Endothelial cell of umbilical vein (primary cell): ENCODE measurements around the gene FSTL4. TPM values are rescaled to one million over a fixed set of nuclear protein-coding genes. Genes with fewer than 3 reads are reported as not detected.

Experiments used
- BruUV-seq: library from RNA; stranded (reverse); fragments of 400-500 nt; replicated peaks from 2 replicates; lab custom pipeline; 2021; lab: Mats Ljungman, UMichigan
- CTCF ChIA-PET: fragments of 300-600, 350-600 bp; sonication (Branson Sonifier 250); formaldehyde crosslinking; loops from one replicate; lab custom pipeline; 2021; ENCODE audit warnings: antibody characterized with exemption, inconsistent platforms; lab: Charles Lee
- POLR2A ChIA-PET: fragments of 300-600, 350-600 bp; sonication (Branson Sonifier 250); formaldehyde crosslinking; loops from one replicate; lab custom pipeline; 2021; ENCODE audit warnings: antibody characterized with exemption, inconsistent platforms; lab: Charles Lee
- DNase-seq: peaks from one replicate; pipeline ENCODE4 v3.0.0-alpha.2; 2011; ENCODE audit warnings: low read depth, low spot score
- FAIRE-seq: peaks from 2 replicates; lab custom pipeline; 2011; peaks lifted over from hg19 to GRCh38; lab: Jason Lieb, UNC
- H2AFZ ChIP-seq: 2 replicates; pipeline ENCODE4 v1.6.0; 2012; ENCODE audit warnings: low read depth, low read length, control low read depth, inconsistent platforms
- H3K27ac ChIP-seq: 2 replicates; pipeline ENCODE4 v1.5.1; 2011; ENCODE audit warnings: low read depth, mild to moderate bottlenecking, control low read depth, low read length, moderate library complexity; ENCODE audit not compliant: insufficient read depth
- H3K27me3 ChIP-seq, 2 experiments: 2 replicates each; pipeline versions ENCODE4 v1.6.0 to v1.6.1; 2011; ENCODE audit warnings: low read length in 2 of 2, mixed read lengths in 1 of 2; ENCODE audit not compliant: control insufficient read depth in 2 of 2, insufficient read depth in 2 of 2
- H3K36me3 ChIP-seq, 2 experiments: 2 replicates in 1 of 2; 3 replicates in 1 of 2; pipeline ENCODE4 v1.5.1; 2011; ENCODE audit warnings: low read length in 2 of 2, mild to moderate bottlenecking in 1 of 2, moderate library complexity in 1 of 2; ENCODE audit not compliant: control insufficient read depth in 2 of 2, insufficient read depth in 2 of 2; ENCODE audit errors: extremely low read depth in 1 of 2
- H3K4me1 ChIP-seq: 3 replicates; pipeline ENCODE4 v1.5.1; 2011; ENCODE audit warnings: mild to moderate bottlenecking, low read length; ENCODE audit not compliant: control insufficient read depth, insufficient read depth; ENCODE audit errors: extremely low read depth
- H3K4me2 ChIP-seq: 2 replicates; pipeline ENCODE4 v1.6.1; 2011; ENCODE audit warnings: low read length, control low read depth, mixed read lengths; ENCODE audit not compliant: insufficient read depth
- H3K4me3 ChIP-seq, 3 experiments: fragments of 200-600 bp in 1 of 3; sonication (generic), shearing (Covaris generic) in 1 of 3; replicated peaks in 1 of 3; 2 replicates each; pipeline ENCODE4 v1.5.1; 2011 to 2016; ENCODE audit warnings: control low read depth in 3 of 3, low read length in 3 of 3, mild to moderate bottlenecking in 2 of 3, inconsistent platforms in 1 of 3, low read depth in 1 of 3, moderate library complexity in 1 of 3; ENCODE audit not compliant: insufficient read depth in 1 of 3
- H3K79me2 ChIP-seq: 2 replicates; pipeline ENCODE4 v1.6.0; 2012; ENCODE audit warnings: low read length, inconsistent platforms; ENCODE audit not compliant: control insufficient read depth, insufficient read depth
- H3K9ac ChIP-seq: replicated peaks from 2 replicates; pipeline ENCODE3; 2011; ENCODE audit warnings: low read length, control low read depth; ENCODE audit not compliant: insufficient read depth; ENCODE audit errors: extremely low read depth
- H3K9me1 ChIP-seq: replicated peaks from 3 replicates; pipeline ENCODE4 v1.6.0; 2011; ENCODE audit warnings: mild to moderate bottlenecking, low read length; ENCODE audit not compliant: control insufficient read depth, insufficient read depth; ENCODE audit errors: extremely low read depth
- H3K9me3 ChIP-seq: replicated peaks from 2 replicates; pipeline ENCODE4 v1.5.1; 2012; ENCODE audit warnings: low read length, inconsistent platforms; ENCODE audit not compliant: control insufficient read depth, insufficient read depth
- H4K20me1 ChIP-seq: replicated peaks from 2 replicates; pipeline ENCODE3; 2011; ENCODE audit warnings: mild to moderate bottlenecking, low read length; ENCODE audit not compliant: control insufficient read depth, insufficient read depth; ENCODE audit errors: extremely low read depth
- EZH2 ChIP-seq: IDR thresholded peaks from 2 replicates; pipeline ENCODE4 v1.6.1; 2012; ENCODE audit warnings: borderline replicate concordance, low read depth, mild to moderate bottlenecking, moderate library complexity, low read length, inconsistent platforms; ENCODE audit not compliant: severe bottlenecking
- FOS ChIP-seq: IDR thresholded peaks from 2 replicates; pipeline ENCODE4 v1.6.1; 2011; ENCODE audit warnings: mild to moderate bottlenecking, low read length, moderate library complexity, borderline replicate concordance; ENCODE audit not compliant: insufficient read depth
- GATA2 ChIP-seq: IDR thresholded peaks from 2 replicates; pipeline ENCODE4 v1.7.0; 2011; ENCODE audit warnings: low read depth, mild to moderate bottlenecking, moderate library complexity, mixed read lengths, low read length; ENCODE audit not compliant: insufficient read length, insufficient read depth
- JUN ChIP-seq: IDR thresholded peaks from 2 replicates; pipeline ENCODE4 v1.6.1; 2011; ENCODE audit warnings: borderline replicate concordance, low read depth; ENCODE audit not compliant: insufficient read length, insufficient read depth
- MYC ChIP-seq: IDR thresholded peaks from one replicate; pipeline ENCODE4 v1.6.1; 2011; ENCODE audit warnings: mild to moderate bottlenecking, low read depth, low read length
- POLR2A ChIP-seq: IDR thresholded peaks from 2 replicates; pipeline ENCODE4 v1.6.1; 2012; ENCODE audit warnings: low read depth, mild to moderate bottlenecking, control low read depth, low read length
- POLR2AphosphoS5 ChIP-seq: IDR thresholded peaks from 2 replicates; pipeline ENCODE4 v1.6.1; 2012; ENCODE audit warnings: low read depth, mild to moderate bottlenecking, control low read depth, low read length, moderate library complexity; ENCODE audit not compliant: insufficient read depth
- dilution Hi-C: fragments of 300-500 bp; cut with MboI; formaldehyde crosslinking; loops from one replicate; pipeline ENCODE4 v1.15.0; 2019; ENCODE audit warnings: low sequenced_read_pairs; ENCODE audit not compliant: extremely low pct_ligation_motif_present
- intact Hi-C: fragments of 100-400 bp; cut with micrococcal nuclease; formaldehyde crosslinking; loops from one replicate; pipeline ENCODE4 v1.10.0; 2022
- polyA plus RNA-seq, 4 experiments: library from polyadenylated mRNA; depleted of rRNA in 3 of 4; stranded (reverse) in 3 of 4; unstranded in 1 of 4; fragments of >200 nt; gene quantifications; 2 replicates each; pipeline versions ENCODE4 v1.2.1 to v1.2.3, GENCODE V29; 2011 to 2012; ENCODE audit warnings: missing spikeins in 1 of 4
- total RNA-seq: library from RNA; stranded (reverse); gene quantifications from 2 replicates; pipeline ENCODE4 v1.2.3, GENCODE V29; 2021
- TF ChIP-seq, protein P1 (sequence below): IDR thresholded peaks from 2 replicates; pipeline ENCODE4 v1.6.1; 2011; ENCODE audit not compliant: insufficient read depth, insufficient read length
- TF ChIP-seq, protein P2 (sequence below), 2 donors: IDR thresholded peaks; 1 replicate in 1 of 2; 2 replicates in 1 of 2; pipeline ENCODE4 v1.5.1; 2011; ENCODE audit warnings: low read length in 2 of 2, mild to moderate bottlenecking in 2 of 2, moderate library complexity in 2 of 2, control low read depth in 1 of 2, inconsistent platforms in 1 of 2, low read depth in 1 of 2; ENCODE audit not compliant: insufficient read depth in 1 of 2; ENCODE audit errors: extremely low read depth in 1 of 2

Gene FSTL4
- total and polyA plus RNA-seq, 2 donors (not counting 3 experiments of a cell fraction or from before 2014, with no cell fraction given) = 0.18 TPM; not detected in 1

DNA sequence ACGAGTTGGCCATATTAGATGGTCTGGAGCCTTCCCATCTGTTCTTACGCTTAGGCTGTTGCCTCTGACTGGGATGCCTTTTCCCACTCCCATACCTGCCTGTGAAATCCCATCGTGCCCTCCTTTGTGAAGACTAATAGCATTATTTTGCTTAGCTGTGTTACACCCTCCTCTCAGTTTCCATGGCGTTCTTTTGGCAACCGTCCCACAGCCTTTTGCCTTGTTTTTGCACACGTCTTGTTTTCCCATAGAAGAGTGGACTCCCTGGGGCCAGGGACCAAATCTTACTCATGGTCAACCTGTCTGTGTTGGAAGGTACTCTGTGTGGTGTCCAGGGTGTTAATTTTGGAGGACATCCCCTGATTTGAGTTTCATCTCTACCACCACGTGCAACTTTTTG, 318.4 kb downstream of the FSTL4 start:
- Histone ChIP-seq H3K9ac (no peak overlapping the region), H3K36me3 (no peaks in the 10 kb centered on the region), H3K4me2 (no peak overlapping the region), H3K4me3 (no peak overlapping the region), H3K9me1 (no peaks in the 10 kb centered on the region), H3K4me1 (no peaks in the 10 kb centered on the region), H2AFZ (no peak overlapping the region), H3K27me3 (no peaks in the 10 kb centered on the region), H3K27ac (no peak overlapping the region), H3K79me2 (no peaks in the 10 kb centered on the region), H3K9me3 (no peaks in the 10 kb centered on the region), H4K20me1 (no peaks in the 10 kb centered on the region)
- TF ChIP-seq JUN = no peak
- TF ChIP-seq, protein P1, sequence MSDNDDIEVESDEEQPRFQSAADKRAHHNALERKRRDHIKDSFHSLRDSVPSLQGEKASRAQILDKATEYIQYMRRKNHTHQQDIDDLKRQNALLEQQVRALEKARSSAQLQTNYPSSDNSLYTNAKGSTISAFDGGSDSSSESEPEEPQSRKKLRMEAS = no peak
- no peak for TF ChIP-seq POLR2AphosphoS5
- FAIRE-seq (no peak), DNase-seq (no peak)
- CTCF ChIA-PET = no interaction called here
- POLR2A ChIA-PET = no interaction called here
- no TSS peak for BruUV-seq
- dilution Hi-C loops (no loop called here), intact Hi-C loops (no loop called here)

DNA sequence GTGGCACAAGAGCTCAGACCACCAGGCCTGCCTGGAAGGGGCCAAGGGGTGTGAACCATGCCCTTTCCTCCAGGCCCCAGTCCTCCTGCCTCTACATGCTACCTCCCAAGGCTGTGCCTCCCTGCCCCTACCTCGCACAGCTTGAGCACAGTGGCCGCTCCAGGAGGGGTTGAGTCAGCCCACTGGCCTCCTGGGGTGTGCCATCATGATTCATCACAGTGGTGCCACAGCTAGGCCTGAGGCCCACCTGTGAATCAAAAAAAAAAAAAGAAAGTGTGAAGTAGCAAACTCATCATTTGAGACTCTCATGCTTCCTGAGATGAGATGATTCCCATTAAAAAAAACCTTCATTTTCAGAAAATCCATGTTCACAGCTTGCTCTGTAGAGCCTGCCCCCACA, 320.0 kb downstream of the FSTL4 start:
- intact Hi-C loops (no loop called here), dilution Hi-C loops (no loop called here)
- H3K4me3 ChIP-seq = no peak overlapping the region
- H3K9me3 ChIP-seq = no peaks in the 10 kb centered on the region
- H3K9ac ChIP-seq = no peak overlapping the region
- H3K27ac ChIP-seq = no peak overlapping the region
- ChIA-PET CTCF (no interaction called here), POLR2A (no interaction called here)
- H3K4me2 ChIP-seq = no peak overlapping the region
- no peaks in the 10 kb centered on the region for H3K27me3 ChIP-seq
- FAIRE-seq (no peak), DNase-seq (no peak)
- no peaks in the 10 kb centered on the region for H3K9me1 ChIP-seq
- H3K4me1 ChIP-seq = no peaks in the 10 kb centered on the region
- H2AFZ ChIP-seq = no peak overlapping the region
- no peaks in the 10 kb centered on the region for H3K36me3 ChIP-seq
- H3K79me2 ChIP-seq = no peaks in the 10 kb centered on the region
- no peaks in the 10 kb centered on the region for H4K20me1 ChIP-seq
- TF ChIP-seq FOS (no peak), POLR2AphosphoS5 (no peak), POLR2A (no peak), EZH2 (no peak), MYC (no peak), JUN (no peak), GATA2 (no peak)
- TF ChIP-seq, protein P1 = no peak
- TF ChIP-seq, protein P2, sequence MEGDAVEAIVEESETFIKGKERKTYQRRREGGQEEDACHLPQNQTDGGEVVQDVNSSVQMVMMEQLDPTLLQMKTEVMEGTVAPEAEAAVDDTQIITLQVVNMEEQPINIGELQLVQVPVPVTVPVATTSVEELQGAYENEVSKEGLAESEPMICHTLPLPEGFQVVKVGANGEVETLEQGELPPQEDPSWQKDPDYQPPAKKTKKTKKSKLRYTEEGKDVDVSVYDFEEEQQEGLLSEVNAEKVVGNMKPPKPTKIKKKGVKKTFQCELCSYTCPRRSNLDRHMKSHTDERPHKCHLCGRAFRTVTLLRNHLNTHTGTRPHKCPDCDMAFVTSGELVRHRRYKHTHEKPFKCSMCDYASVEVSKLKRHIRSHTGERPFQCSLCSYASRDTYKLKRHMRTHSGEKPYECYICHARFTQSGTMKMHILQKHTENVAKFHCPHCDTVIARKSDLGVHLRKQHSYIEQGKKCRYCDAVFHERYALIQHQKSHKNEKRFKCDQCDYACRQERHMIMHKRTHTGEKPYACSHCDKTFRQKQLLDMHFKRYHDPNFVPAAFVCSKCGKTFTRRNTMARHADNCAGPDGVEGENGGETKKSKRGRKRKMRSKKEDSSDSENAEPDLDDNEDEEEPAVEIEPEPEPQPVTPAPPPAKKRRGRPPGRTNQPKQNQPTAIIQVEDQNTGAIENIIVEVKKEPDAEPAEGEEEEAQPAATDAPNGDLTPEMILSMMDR (IDR thresholded peaks at IDR 0.05; ENCODE audit: extremely low read depth in 1 of 2, insufficient read depth in 1 of 2, low read depth in 1 of 2, low read length in 2 of 2) = no peak
- no TSS peak for BruUV-seq
